Measurements from ENCODE around the gene TBL2.

- no peak for TF ChIP-seq TAF1 (IDR thresholded peaks at IDR 0.05; ENCODE audit: borderline replicate concordance, insufficient read depth, low read length)
- TF ChIP-seq POLR2AphosphoS5 (IDR thresholded peaks at IDR 0.05; ENCODE audit: low read depth, low read length) = no peak
- TF ChIP-seq SIN3A (IDR thresholded peaks at IDR 0.05; ENCODE audit: borderline replicate concordance, insufficient read depth, low read length) = no peak
- TF ChIP-seq REST (IDR thresholded peaks at IDR 0.05; ENCODE audit: insufficient read depth in 1 of 2, low read depth in 2 of 2, low read length in 2 of 2) = no peak
These were observed 15.0 kb upstream of the TBL2 start for GRCh38 chr7:73593207-73594045.

Measured in PFSK-1 (cell line).